OCI-LY7 (cell line): ENCODE results near the gene RECK. TPM values are rescaled to one million over a fixed set of nuclear protein-coding genes. Genes with fewer than 3 reads are reported as not detected.

ENCODE experiments used
- BruUV-seq: library from RNA; stranded (reverse); fragments of 400-500 nt; replicated peaks from 2 replicates; lab custom pipeline; 2021; lab: Mats Ljungman, UMichigan
- CTCF ChIA-PET: fragments of 300-600 bp; sonication (Branson Sonifier 250); formaldehyde crosslinking; loops from one replicate; lab custom pipeline; 2022; ENCODE audit warnings: antibody characterized with exemption; ENCODE audit not compliant: unreplicated experiment; lab: Charles Lee
- POLR2A ChIA-PET: fragments of 300-600 bp; sonication (Branson Sonifier 250); formaldehyde crosslinking; loops from one replicate; lab custom pipeline; 2022; ENCODE audit warnings: antibody characterized with exemption; lab: Charles Lee
- DNase-seq: peaks from one replicate; pipeline ENCODE4 v3.0.0-alpha.2; 2015; ENCODE audit warnings: low spot score
- H2AFZ ChIP-seq: fragments of 200-600 bp; sonication (generic), shearing (Covaris generic); 2 replicates; pipeline ENCODE4 v1.6.1; 2014; ENCODE audit warnings: mild to moderate bottlenecking, antibody characterized with exemption, low read length, moderate library complexity
- H3K27ac ChIP-seq: fragments of 200-600 bp; sonication (generic); 2 replicates; pipeline ENCODE4 v1.5.1; 2014; ENCODE audit warnings: mixed run types, low read depth, mild to moderate bottlenecking, moderate library complexity, low read length, inconsistent platforms; ENCODE audit not compliant: poor library complexity, severe bottlenecking
- H3K36me3 ChIP-seq: fragments of 200-600 bp; sonication (generic); 2 replicates; pipeline ENCODE4 v1.6.1; 2014; ENCODE audit warnings: mild to moderate bottlenecking, antibody characterized with exemption, low read length, moderate library complexity, mixed read lengths; ENCODE audit not compliant: insufficient read depth
- H3K4me1 ChIP-seq: fragments of 200-600 bp; sonication (generic); 2 replicates; pipeline ENCODE4 v1.5.1; 2014; ENCODE audit warnings: mild to moderate bottlenecking, low read length; ENCODE audit not compliant: insufficient read depth, poor library complexity, severe bottlenecking
- H3K4me2 ChIP-seq: fragments of 200-600 bp; sonication (generic); 2 replicates; pipeline ENCODE4 v1.6.1; 2014; ENCODE audit warnings: mild to moderate bottlenecking, low read length
- H3K4me3 ChIP-seq: fragments of 200-600 bp; sonication (generic); 2 replicates; pipeline ENCODE4 v1.5.1; 2014; ENCODE audit warnings: mild to moderate bottlenecking, low read depth, low read length; ENCODE audit not compliant: poor library complexity, severe bottlenecking
- H3K79me2 ChIP-seq: fragments of 200-600 bp; sonication (generic); 2 replicates; pipeline ENCODE4 v1.6.1; 2016; ENCODE audit warnings: low read depth, mild to moderate bottlenecking, low read length, moderate library complexity, mixed read lengths; ENCODE audit not compliant: insufficient read depth
- H3K9me2 ChIP-seq: fragments of 200-600 bp; sonication (generic); 2 replicates; pipeline ENCODE4 v1.6.1; 2016; ENCODE audit warnings: mild to moderate bottlenecking, low read length, mixed read lengths; ENCODE audit not compliant: insufficient read depth
- H3K9me3 ChIP-seq: fragments of 200-600 bp; sonication (generic); 2 replicates; pipeline ENCODE4 v1.6.1; 2014; ENCODE audit warnings: mild to moderate bottlenecking, mixed run types, low read length, mixed read lengths
- H4K20me1 ChIP-seq: fragments of 200-600 bp; sonication (generic); 2 replicates; pipeline ENCODE4 v1.6.1; 2014; ENCODE audit warnings: mild to moderate bottlenecking, antibody characterized with exemption, low read length, moderate library complexity, mixed read lengths; ENCODE audit not compliant: insufficient read depth
- CTCF ChIP-seq: fragments of 200-600 bp; sonication (generic); conservative IDR thresholded peaks from 2 replicates; pipeline ENCODE4 v1.5.1; 2014; ENCODE audit warnings: mild to moderate bottlenecking, antibody characterized with exemption, low read length, moderate library complexity, mixed read lengths
- EZH2phosphoT487 ChIP-seq: fragments of 200-600 bp; sonication (generic); IDR thresholded peaks from 2 replicates; pipeline ENCODE4 v1.6.1; 2018; ENCODE audit warnings: low read depth, borderline replicate concordance, mild to moderate bottlenecking, mixed run types, antibody characterized with exemption, low read length, moderate library complexity, mixed read lengths
- intact Hi-C: fragments of 100-400 bp; cut with micrococcal nuclease; formaldehyde crosslinking; loops from one replicate; pipeline ENCODE4 v1.10.0; 2022; ENCODE audit not compliant: unreplicated experiment
- total RNA-seq, 2 experiments: library from RNA; depleted of rRNA in 1 of 2; stranded (reverse); fragments of >200 nt in 1 of 2; shearing (Covaris generic) in 1 of 2; gene quantifications; 2 replicates each; pipeline ENCODE4 v1.2.3, GENCODE V29; 2014 to 2022

Gene RECK
- total RNA-seq, 2 experiments from 2014 or later: 3.0 to 6.5 TPM

- no peak overlapping the region for H3K27ac ChIP-seq
- TF ChIP-seq CTCF: no peak
- no peak for TF ChIP-seq EZH2phosphoT487
- H2AFZ ChIP-seq: peak overlapping the region; percentile 79
- peak overlapping the region; percentile 79 for H3K4me2 ChIP-seq
- no TSS peak for BruUV-seq
- no peaks in the 10 kb centered on the region for H3K9me2 ChIP-seq
- ChIA-PET POLR2A (interaction anchor here (0.7 kb wide), 2 partner anchors 96 to 364 kb away, joined by 4 to 6 read pairs; no protein-coding TSS in a partner anchor), CTCF (interaction anchor here (0.5 kb wide), 1 partner anchor 116 kb away, joined by 8 read pairs; no protein-coding TSS in a partner anchor)
- peak overlapping the region; percentile 82 for H3K4me3 ChIP-seq
- H4K20me1 ChIP-seq: no peaks in the 10 kb centered on the region
- intact Hi-C loops: loop anchor here (10.0 kb wide), 1 partner anchor 128 kb away; the partner anchor contains the start of gene CCIN
- peaks cover 17% of the 10 kb centered on the region for H3K4me1 ChIP-seq
- H3K36me3 ChIP-seq: no peaks in the 10 kb centered on the region
- H3K79me2 ChIP-seq: no peaks in the 10 kb centered on the region
- H3K9me3 ChIP-seq: no peaks in the 10 kb centered on the region
- DNase-seq: no peak
These were observed 397 bp upstream of the RECK start for GRCh38 chr9:36036253-36036779.

- Histone ChIP-seq H3K36me3 (no peaks in the 10 kb centered on the region), H3K4me3 (peak overlapping the region; percentile 82), H2AFZ (peak overlapping the region; percentile 79), H3K4me1 (peaks cover 25% of the 10 kb centered on the region), H3K4me2 (peak overlapping the region; percentile 79), H3K27ac (no peak overlapping the region), H3K9me3 (no peaks in the 10 kb centered on the region), H3K79me2 (no peaks in the 10 kb centered on the region), H4K20me1 (no peaks in the 10 kb centered on the region), H3K9me2 (no peaks in the 10 kb centered on the region)
- no peak for DNase-seq
- intact Hi-C loops: loop anchor here (10.0 kb wide), 1 partner anchor 127 kb away; the partner anchor contains the start of gene CCIN
- POLR2A ChIA-PET: interaction anchor here (1.0 to 1.4 kb wide), 2 partner anchors 8 to 36 kb away, joined by 4 to 6 read pairs; no protein-coding TSS in a partner anchor
- TF ChIP-seq CTCF: no peak
- TF ChIP-seq EZH2phosphoT487: no peak
- CTCF ChIA-PET: no interaction called here
- BruUV-seq: no TSS peak
These were observed 923 bp downstream of the RECK start for GRCh38 chr9:36037549-36038122.

- Histone ChIP-seq H3K36me3 (no peaks in the 10 kb centered on the region), H4K20me1 (no peaks in the 10 kb centered on the region), H3K79me2 (no peaks in the 10 kb centered on the region), H3K9me2 (no peaks in the 10 kb centered on the region), H3K9me3 (no peaks in the 10 kb centered on the region), H3K4me2 (no peak overlapping the region), H3K4me1 (peaks cover 25% of the 10 kb centered on the region), H2AFZ (no peak overlapping the region), H3K27ac (no peak overlapping the region), H3K4me3 (no peak overlapping the region)
- ChIA-PET CTCF (no interaction called here), POLR2A (interaction anchor here (0.9 to 1.4 kb wide), 4 partner anchors 10 to 284 kb away, joined by 3 to 6 read pairs (median 4); no protein-coding TSS in a partner anchor)
- TF ChIP-seq EZH2phosphoT487: no peak
- no peak for TF ChIP-seq CTCF
- DNase-seq: no peak
- intact Hi-C loops: loop anchor here (10.0 kb wide), 1 partner anchor 126 kb away; the partner anchor contains the start of gene CCIN
- BruUV-seq: no TSS peak
These were observed 2.4 kb downstream of the RECK start for GRCh38 chr9:36039121-36039520.
